Stomach (tissue), 4 donors: Measurements from ENCODE around the gene CORO7.

Experiments
- CTCF ChIP-seq, 7 experiments: fragments of 450-650 bp in 4 of 7; fragments of 200-600 bp in 3 of 7; sonication (generic) in 3 of 7; IDR thresholded peaks; one replicate each; pipeline ENCODE4 v1.5.1; 2016 to 2019; ENCODE audit warnings: antibody characterized with exemption in 7 of 7, control low read depth in 2 of 7, mild to moderate bottlenecking in 1 of 7
- EP300 ChIP-seq: sonication (generic); formaldehyde crosslinking; IDR thresholded peaks from one replicate; pipeline ENCODE4 v1.6.1; 2017; ENCODE audit warnings: antibody characterized with exemption
- POLR2A ChIP-seq, 4 donors: fragments of 450-650 bp; IDR thresholded peaks; one replicate each; pipeline ENCODE4 v1.6.1; 2016; ENCODE audit warnings: antibody characterized with exemption in 4 of 4, control low read depth in 2 of 4, mild to moderate bottlenecking in 1 of 4, moderate library complexity in 1 of 4

- TF ChIP-seq CTCF (IDR thresholded peaks at IDR 0.05) (peak in 6 of 7 experiments; percentile 22 to 97 (median 94)), EP300 (no peak), POLR2A (IDR thresholded peaks at IDR 0.05) (no peak)
Measured at GRCh38 chr16:4330277-4330874, 86.0 kb downstream of the CORO7 start.
